CD4-positive, alpha-beta T cell treated with Interleukin-17A for 1 hour (primary cell): Measurements from ENCODE around the gene BCL11A.
A peak's percentile ranks its signal among the peaks of the same experiment; 100 is the strongest.

Experiments used
- DNase-seq: peaks from one replicate; pipeline ENCODE4 v3.0.0-alpha.2; 2020

BCL11A gene

GRCh38 chr2:60558536-60558935 is 5.1 kb upstream of the BCL11A start:
- DNase-seq, result no peak

GRCh38 chr2:60557486-60557864 is 4.0 kb upstream of the BCL11A start:
- DNase-seq, result no peak

GRCh38 chr2:60556576-60557485 is 3.4 kb upstream of the BCL11A start:
- DNase-seq, result peak; percentile 28

- no peak for DNase-seq
Observed at GRCh38 chr2:60556175-60556574, 2.7 kb upstream of the BCL11A start.

- DNase-seq, result no peak
Observed at GRCh38 chr2:60555783-60556139, 2.3 kb upstream of the BCL11A start.

GRCh38 chr2:60555066-60555782 is 1.8 kb upstream of the BCL11A start:
- DNase-seq, result peak; percentile 66

GRCh38 chr2:60554646-60555065 is 1.2 kb upstream of the BCL11A start:
- DNase-seq, result no peak

GRCh38 chr2:60554074-60554645 is 706 bp upstream of the BCL11A start:
- DNase-seq, result no peak

- no peak for DNase-seq
Observed at GRCh38 chr2:60552851-60553494, 481 bp downstream of the BCL11A start.

GRCh38 chr2:60552078-60552850 is 1.2 kb downstream of the BCL11A start:
- DNase-seq, result no peak

- no peak for DNase-seq
Observed at GRCh38 chr2:60551240-60552077, 2.0 kb downstream of the BCL11A start.

- DNase-seq, result no peak
Observed at GRCh38 chr2:60550984-60551239, 2.5 kb downstream of the BCL11A start.

GRCh38 chr2:60550178-60550983 is 3.1 kb downstream of the BCL11A start:
- peak; percentile 50 for DNase-seq

- DNase-seq, result no peak
Observed at GRCh38 chr2:60549928-60550177, 3.6 kb downstream of the BCL11A start.

- no peak for DNase-seq
Observed at GRCh38 chr2:60549238-60549927, 4.1 kb downstream of the BCL11A start.

- DNase-seq, result no peak
Observed at GRCh38 chr2:60548845-60549237, 4.6 kb downstream of the BCL11A start.

- no peak for DNase-seq
Observed at GRCh38 chr2:60548311-60548710, 5.1 kb downstream of the BCL11A start.

GRCh38 chr2:60547841-60548240 is 5.6 kb downstream of the BCL11A start:
- no peak for DNase-seq

GRCh38 chr2:60546756-60547420 is 6.6 kb downstream of the BCL11A start:
- no peak for DNase-seq

GRCh38 chr2:60544954-60545560 is 8.4 kb downstream of the BCL11A start:
- DNase-seq, result no peak
